HCT116 (cell line): ENCODE results near the gene PLCD3.

Source experiments
- EZH2 ChIP-seq: fragments of 200-600 bp; sonication (generic); IDR thresholded peaks from 2 replicates; pipeline ENCODE4 v1.6.1; 2017; ENCODE audit warnings: antibody characterized with exemption, mixed run types
- JUND ChIP-seq: IDR thresholded peaks from 2 replicates; pipeline ENCODE4 v1.6.1; 2012
- POLR2A ChIP-seq: IDR thresholded peaks from 2 replicates; pipeline ENCODE4 v1.7.0; 2011; ENCODE audit warnings: borderline replicate concordance; ENCODE audit not compliant: insufficient read depth, insufficient read length; ENCODE audit errors: extremely low read depth
- POLR2AphosphoS5 ChIP-seq: IDR thresholded peaks from 2 replicates; pipeline ENCODE4 v1.6.1; 2011; ENCODE audit warnings: mild to moderate bottlenecking, low read depth, low read length, moderate library complexity
- RAD21 ChIP-seq: IDR thresholded peaks from 2 replicates; pipeline ENCODE4 v1.6.1; 2012; ENCODE audit warnings: low read depth, mild to moderate bottlenecking
- SRF ChIP-seq: IDR thresholded peaks from 2 replicates; pipeline ENCODE4 v1.6.1; 2012; ENCODE audit warnings: low read depth
- YY1 ChIP-seq: IDR thresholded peaks from 2 replicates; pipeline ENCODE4 v1.6.1; 2011; ENCODE audit warnings: low read length, low read depth, moderate library complexity, mild to moderate bottlenecking; ENCODE audit not compliant: insufficient replicate concordance; ENCODE audit errors: extremely low read depth
- TF ChIP-seq, protein P1 (sequence below), 3 experiments: fragments of 200-600 bp in 1 of 3; sonication (generic) in 1 of 3; IDR thresholded peaks in 2 of 3; conservative IDR thresholded peaks in 1 of 3; 2 replicates each; pipeline ENCODE4 v1.5.1; 2012 to 2017; ENCODE audit warnings: low read depth in 2 of 3, low read length in 2 of 3, antibody characterized with exemption in 1 of 3, borderline replicate concordance in 1 of 3, control low read depth in 1 of 3, mild to moderate bottlenecking in 1 of 3, mixed read lengths in 1 of 3, mixed run types in 1 of 3, moderate library complexity in 1 of 3; ENCODE audit not compliant: insufficient read depth in 1 of 3
- TF ChIP-seq, protein P2 (sequence below): IDR thresholded peaks from 2 replicates; pipeline ENCODE4 v1.6.1; 2012; ENCODE audit warnings: low read depth

DNA sequence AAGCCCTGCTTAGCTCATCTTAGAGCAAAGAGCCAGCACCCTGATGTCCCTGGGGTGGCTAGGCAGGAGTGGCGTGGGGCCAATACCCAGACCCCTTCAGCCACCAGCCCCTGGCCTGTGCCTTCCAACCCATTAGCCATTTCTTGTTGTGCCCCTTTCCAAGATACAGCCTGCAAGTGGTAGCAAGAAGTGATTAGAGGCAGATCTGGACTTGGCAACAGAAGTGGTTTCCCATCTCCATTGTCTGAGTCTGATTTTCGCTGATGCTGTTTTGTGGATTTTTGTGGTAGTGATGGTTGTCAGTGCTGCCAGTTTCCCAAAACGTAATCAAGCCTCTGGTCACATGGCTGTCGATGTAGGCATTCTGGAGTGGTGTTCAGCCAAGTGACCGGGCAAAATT, 25.7 kb downstream of the PLCD3 start:
- TF ChIP-seq EZH2 (no peak), POLR2AphosphoS5 (no peak), RAD21 (no peak), SRF (no peak), YY1 (no peak), JUND (no peak), POLR2A (no peak)
- TF ChIP-seq, protein P1, sequence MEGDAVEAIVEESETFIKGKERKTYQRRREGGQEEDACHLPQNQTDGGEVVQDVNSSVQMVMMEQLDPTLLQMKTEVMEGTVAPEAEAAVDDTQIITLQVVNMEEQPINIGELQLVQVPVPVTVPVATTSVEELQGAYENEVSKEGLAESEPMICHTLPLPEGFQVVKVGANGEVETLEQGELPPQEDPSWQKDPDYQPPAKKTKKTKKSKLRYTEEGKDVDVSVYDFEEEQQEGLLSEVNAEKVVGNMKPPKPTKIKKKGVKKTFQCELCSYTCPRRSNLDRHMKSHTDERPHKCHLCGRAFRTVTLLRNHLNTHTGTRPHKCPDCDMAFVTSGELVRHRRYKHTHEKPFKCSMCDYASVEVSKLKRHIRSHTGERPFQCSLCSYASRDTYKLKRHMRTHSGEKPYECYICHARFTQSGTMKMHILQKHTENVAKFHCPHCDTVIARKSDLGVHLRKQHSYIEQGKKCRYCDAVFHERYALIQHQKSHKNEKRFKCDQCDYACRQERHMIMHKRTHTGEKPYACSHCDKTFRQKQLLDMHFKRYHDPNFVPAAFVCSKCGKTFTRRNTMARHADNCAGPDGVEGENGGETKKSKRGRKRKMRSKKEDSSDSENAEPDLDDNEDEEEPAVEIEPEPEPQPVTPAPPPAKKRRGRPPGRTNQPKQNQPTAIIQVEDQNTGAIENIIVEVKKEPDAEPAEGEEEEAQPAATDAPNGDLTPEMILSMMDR (IDR thresholded peaks at IDR 0.05 in 2 of 3, conservative IDR thresholded peaks at IDR 0.05 in 1 of 3; ENCODE audit: borderline replicate concordance in 1 of 3, insufficient read depth in 1 of 3, low read depth in 2 of 3, low read length in 2 of 3), result no peak
- TF ChIP-seq, protein P2, sequence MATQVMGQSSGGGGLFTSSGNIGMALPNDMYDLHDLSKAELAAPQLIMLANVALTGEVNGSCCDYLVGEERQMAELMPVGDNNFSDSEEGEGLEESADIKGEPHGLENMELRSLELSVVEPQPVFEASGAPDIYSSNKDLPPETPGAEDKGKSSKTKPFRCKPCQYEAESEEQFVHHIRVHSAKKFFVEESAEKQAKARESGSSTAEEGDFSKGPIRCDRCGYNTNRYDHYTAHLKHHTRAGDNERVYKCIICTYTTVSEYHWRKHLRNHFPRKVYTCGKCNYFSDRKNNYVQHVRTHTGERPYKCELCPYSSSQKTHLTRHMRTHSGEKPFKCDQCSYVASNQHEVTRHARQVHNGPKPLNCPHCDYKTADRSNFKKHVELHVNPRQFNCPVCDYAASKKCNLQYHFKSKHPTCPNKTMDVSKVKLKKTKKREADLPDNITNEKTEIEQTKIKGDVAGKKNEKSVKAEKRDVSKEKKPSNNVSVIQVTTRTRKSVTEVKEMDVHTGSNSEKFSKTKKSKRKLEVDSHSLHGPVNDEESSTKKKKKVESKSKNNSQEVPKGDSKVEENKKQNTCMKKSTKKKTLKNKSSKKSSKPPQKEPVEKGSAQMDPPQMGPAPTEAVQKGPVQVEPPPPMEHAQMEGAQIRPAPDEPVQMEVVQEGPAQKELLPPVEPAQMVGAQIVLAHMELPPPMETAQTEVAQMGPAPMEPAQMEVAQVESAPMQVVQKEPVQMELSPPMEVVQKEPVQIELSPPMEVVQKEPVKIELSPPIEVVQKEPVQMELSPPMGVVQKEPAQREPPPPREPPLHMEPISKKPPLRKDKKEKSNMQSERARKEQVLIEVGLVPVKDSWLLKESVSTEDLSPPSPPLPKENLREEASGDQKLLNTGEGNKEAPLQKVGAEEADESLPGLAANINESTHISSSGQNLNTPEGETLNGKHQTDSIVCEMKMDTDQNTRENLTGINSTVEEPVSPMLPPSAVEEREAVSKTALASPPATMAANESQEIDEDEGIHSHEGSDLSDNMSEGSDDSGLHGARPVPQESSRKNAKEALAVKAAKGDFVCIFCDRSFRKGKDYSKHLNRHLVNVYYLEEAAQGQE, result no peak
